ENCODE data around the gene LOC101059915.
"Not testable (repeated sequence)": the region's sequence is repeated elsewhere in the genome, so short reads cannot be mapped to it uniquely, and the experiment has no call there.

The LOC101059915 gene

GRCh38 chrX:71718185-71718584, 50.8 kb downstream of the LOC101059915 start, which contains the start of gene CXorf49:
TSS of gene CXorf49 (minus strand) at chrX:71718285. CDS start at chrX:71718151, 134 bp downstream.
- not testable (repeated sequence) for H3K4me3 Mint-ChIP-seq; H3K27me3 Mint-ChIP-seq (ENCODE audit: low read depth); H3K9me3 Mint-ChIP-seq; H3K4me1 Mint-ChIP-seq (ENCODE audit: low read depth); H3K36me3 Mint-ChIP-seq (ENCODE audit: low read depth); H3K27ac Mint-ChIP-seq; DNase-seq (ENCODE audit: low spot score)

- H3K9me3 Mint-ChIP-seq; H3K36me3 Mint-ChIP-seq (ENCODE audit: low read depth); H3K4me1 Mint-ChIP-seq (ENCODE audit: low read depth); H3K27me3 Mint-ChIP-seq (ENCODE audit: low read depth); H3K27ac Mint-ChIP-seq; DNase-seq (ENCODE audit: low spot score); H3K4me3 Mint-ChIP-seq: not testable (repeated sequence)
Observed at GRCh38 chrX:71719195-71719594, 51.8 kb downstream of the LOC101059915 start.

- H3K36me3 Mint-ChIP-seq (ENCODE audit: low read depth); H3K27me3 Mint-ChIP-seq (ENCODE audit: low read depth); H3K27ac Mint-ChIP-seq: not testable (repeated sequence)
Observed at GRCh38 chrX:71720289-71720886, 53.0 kb downstream of the LOC101059915 start.

More at GRCh38 chrX:71720289-71720886, 53.0 kb downstream of the LOC101059915 start:
- not testable (repeated sequence) for H3K9me3 Mint-ChIP-seq; H3K4me1 Mint-ChIP-seq (ENCODE audit: low read depth); DNase-seq (ENCODE audit: low spot score); H3K4me3 Mint-ChIP-seq

Data from T-helper 2 cell treated with Interferon-gamma antibody and Interleukin-4, amounts not matched to agents 5 μg/mL and 100 μg/mL, for 36 hours (primary cell).